ENCODE measurements around the gene LRCH2.
"Not testable (repeated sequence)": the region's sequence is repeated elsewhere in the genome, so short reads cannot be mapped to it uniquely, and the experiment has no call there.

The LRCH2 gene

GRCh38 chrX:115234461-115234860 is 565 bp upstream of the LRCH2 start:
- H3K4me3 ChIP-seq (ENCODE audit: low read length): peak overlapping the region; percentile 74
- TF ChIP-seq CTCF (conservative IDR thresholded peaks at IDR 0.05; ENCODE audit: low read depth, low read length): no peak
- no peak for DNase-seq (ENCODE audit: low read depth)

GRCh38 chrX:115232933-115233496 is 881 bp downstream of the LRCH2 start:
- DNase-seq (ENCODE audit: low read depth): no peak
- TF ChIP-seq CTCF (conservative IDR thresholded peaks at IDR 0.05; ENCODE audit: low read depth, low read length): no peak
- H3K4me3 ChIP-seq (ENCODE audit: low read length): peak overlapping the region; percentile 74

GRCh38 chrX:115229337-115230003 is 4.4 kb downstream of the LRCH2 start:
- H3K4me3 ChIP-seq (ENCODE audit: low read length): peak overlapping the region; percentile 9
- no peak for TF ChIP-seq CTCF (conservative IDR thresholded peaks at IDR 0.05; ENCODE audit: low read depth, low read length)
- DNase-seq (ENCODE audit: low read depth): no peak

- no peak overlapping the region for H3K4me3 ChIP-seq (ENCODE audit: low read length)
- no peak for DNase-seq (ENCODE audit: low read depth)
- TF ChIP-seq CTCF (conservative IDR thresholded peaks at IDR 0.05; ENCODE audit: low read depth, low read length): peak; percentile 64
These were observed 7.0 kb downstream of the LRCH2 start for GRCh38 chrX:115226929-115227328.

GRCh38 chrX:115217346-115217745 is 16.6 kb downstream of the LRCH2 start:
- not testable (repeated sequence) for DNase-seq (ENCODE audit: low read depth); H3K4me3 ChIP-seq (ENCODE audit: low read length)

GRCh38 chrX:115214605-115215004 is 19.3 kb downstream of the LRCH2 start:
- H3K4me3 ChIP-seq (ENCODE audit: low read length): no peak overlapping the region
- no peak for TF ChIP-seq CTCF (conservative IDR thresholded peaks at IDR 0.05; ENCODE audit: low read depth, low read length)
- DNase-seq (ENCODE audit: low read depth): no peak

- no peak overlapping the region for H3K4me3 ChIP-seq (ENCODE audit: low read length)
- no peak for TF ChIP-seq CTCF (conservative IDR thresholded peaks at IDR 0.05; ENCODE audit: low read depth, low read length)
- DNase-seq (ENCODE audit: low read depth): no peak
These were observed 19.7 kb downstream of the LRCH2 start for GRCh38 chrX:115214151-115214550.

GRCh38 chrX:115209547-115209946 is 24.3 kb downstream of the LRCH2 start:
- DNase-seq (ENCODE audit: low read depth); H3K4me3 ChIP-seq (ENCODE audit: low read length): not testable (repeated sequence)

Data from retinal pigment epithelial cell (primary cell).